IMR-90 (cell line): ENCODE results near the gene EFHC1. TPM values are rescaled to one million over a fixed set of nuclear protein-coding genes. Genes with fewer than 3 reads are reported as not detected.

Experiments
- ATAC-seq: fragments of 200-7000 bp; cut with Tn5 transposase; 2 replicates; pipeline ENCODE4 v1.9.1; 2020; ENCODE audit warnings: low read depth, mild to moderate bottlenecking, moderate library complexity
- BruUV-seq: library from RNA; stranded (reverse); fragments of 400-500 nt; replicated peaks from 2 replicates; lab custom pipeline; 2021; lab: Mats Ljungman, UMichigan
- CTCF ChIA-PET: fragments of 300-600 bp; formaldehyde crosslinking; extraction: SDS; loops from one replicate; lab custom pipeline; 2021; ENCODE audit warnings: antibody characterized with exemption; lab: Yijun Ruan, JAX
- POLR2A ChIA-PET: fragments of 300-600 bp; sonication (Branson Sonifier 250); formaldehyde crosslinking; loops from one replicate; lab custom pipeline; 2022; ENCODE audit warnings: antibody characterized with exemption; ENCODE audit not compliant: unreplicated experiment; lab: Charles Lee
- DNase-seq: peaks from one replicate; pipeline ENCODE4 v3.0.0; 2013
- H2AFZ ChIP-seq: replicated peaks from 2 replicates; pipeline ENCODE3; 2013; ENCODE audit warnings: low read length, mild to moderate bottlenecking; ENCODE audit not compliant: poor library complexity
- H2AK5ac ChIP-seq: 2 replicates; pipeline ENCODE4 v1.6.1; 2013; ENCODE audit warnings: low read depth, low read length, inconsistent platforms
- H2AK9ac ChIP-seq: replicated peaks from 2 replicates; pipeline ENCODE3; 2013; ENCODE audit warnings: mild to moderate bottlenecking, low read depth, low read length, moderate library complexity; ENCODE audit not compliant: poor library complexity
- H2BK120ac ChIP-seq: 2 replicates; pipeline ENCODE4 v1.6.1; 2013; ENCODE audit warnings: low read depth, low read length, inconsistent platforms
- H2BK15ac ChIP-seq: 3 replicates; pipeline ENCODE4 v1.6.1; 2013; ENCODE audit warnings: low read depth, low read length, inconsistent platforms
- H2BK20ac ChIP-seq: 2 replicates; pipeline ENCODE4 v1.6.1; 2013; ENCODE audit warnings: low read depth, mild to moderate bottlenecking, inconsistent platforms, low read length, moderate library complexity
- H2BK5ac ChIP-seq: 2 replicates; pipeline ENCODE4 v1.6.1; 2013; ENCODE audit warnings: mild to moderate bottlenecking, low read depth, low read length, inconsistent platforms; ENCODE audit not compliant: poor library complexity, severe bottlenecking
- H3K14ac ChIP-seq: replicated peaks from 2 replicates; pipeline ENCODE4 v1.6.1; 2013; ENCODE audit warnings: low read depth, low read length, inconsistent platforms
- H3K18ac ChIP-seq: 2 replicates; pipeline ENCODE4 v1.6.1; 2013; ENCODE audit warnings: low read depth, low read length, control low read depth
- H3K23ac ChIP-seq: 2 replicates; pipeline ENCODE4 v1.6.1; 2013; ENCODE audit warnings: low read depth, low read length, inconsistent platforms
- H3K27ac ChIP-seq: 2 replicates; pipeline ENCODE4 v1.5.1; 2013; ENCODE audit warnings: mild to moderate bottlenecking, control low read depth, low read length; ENCODE audit not compliant: insufficient read depth
- H3K27me3 ChIP-seq: 2 replicates; pipeline ENCODE4 v1.6.1; 2013; ENCODE audit warnings: low read length; ENCODE audit not compliant: control insufficient read depth, insufficient read depth
- H3K36me3 ChIP-seq: 2 replicates; pipeline ENCODE4 v1.6.1; 2013; ENCODE audit warnings: low read length, mixed read lengths; ENCODE audit not compliant: control insufficient read depth, insufficient read depth
- H3K4ac ChIP-seq: 2 replicates; pipeline ENCODE4 v1.6.1; 2013; ENCODE audit warnings: low read depth, low read length, inconsistent platforms
- H3K4me1 ChIP-seq: 2 replicates; pipeline ENCODE4 v1.6.1; 2013; ENCODE audit warnings: low read length, mixed read lengths; ENCODE audit not compliant: control insufficient read depth, insufficient read depth
- H3K4me2 ChIP-seq: 2 replicates; pipeline ENCODE4 v1.6.1; 2013; ENCODE audit warnings: low read depth, mild to moderate bottlenecking, control low read depth, low read length, moderate library complexity
- H3K4me3 ChIP-seq: 2 replicates; pipeline ENCODE4 v1.5.1; 2013; ENCODE audit warnings: low read depth, mild to moderate bottlenecking, control low read depth, low read length, moderate library complexity; ENCODE audit not compliant: insufficient read depth
- H3K56ac ChIP-seq: 2 replicates; pipeline ENCODE4 v1.6.1; 2013; ENCODE audit warnings: low read length, inconsistent platforms; ENCODE audit not compliant: insufficient read depth; ENCODE audit errors: extremely low read depth
- H3K79me1 ChIP-seq, 2 experiments: 2 replicates each; pipeline ENCODE4 v1.6.1; 2013; ENCODE audit warnings: low read length in 2 of 2, inconsistent platforms in 1 of 2, low read depth in 1 of 2
- H3K9ac ChIP-seq: 2 replicates; pipeline ENCODE4 v1.6.1; 2013; ENCODE audit warnings: low read depth, low read length, control low read depth
- H3K9me1 ChIP-seq: 2 replicates; pipeline ENCODE4 v1.6.1; 2013; ENCODE audit warnings: low read length, inconsistent platforms; ENCODE audit not compliant: insufficient read depth
- H3K9me3 ChIP-seq: 2 replicates; pipeline ENCODE4 v1.6.1; 2013; ENCODE audit warnings: low read length; ENCODE audit not compliant: control insufficient read depth, insufficient read depth
- H4K20me1 ChIP-seq: 2 replicates; pipeline ENCODE4 v1.6.1; 2013; ENCODE audit warnings: low read length, inconsistent platforms; ENCODE audit not compliant: insufficient read depth
- H4K5ac ChIP-seq: 2 replicates; pipeline ENCODE4 v1.6.1; 2013; ENCODE audit warnings: mild to moderate bottlenecking, low read depth, low read length, control low read depth
- H4K8ac ChIP-seq, 2 experiments: 2 replicates each; pipeline ENCODE4 v1.6.1; 2013; ENCODE audit warnings: low read depth in 2 of 2, low read length in 2 of 2, control low read depth in 1 of 2, inconsistent platforms in 1 of 2
- H4K91ac ChIP-seq: 2 replicates; pipeline ENCODE4 v1.6.1; 2013; ENCODE audit warnings: low read depth, low read length, inconsistent platforms; ENCODE audit not compliant: insufficient read depth
- BHLHE40 ChIP-seq: fragments of 150-350 bp; IDR thresholded peaks from 2 replicates; pipeline ENCODE4 v1.6.1; 2016; ENCODE audit warnings: mild to moderate bottlenecking, low read depth, low read length
- CEBPB ChIP-seq: IDR thresholded peaks from 2 replicates; pipeline ENCODE4 v1.6.1; 2012; ENCODE audit warnings: low read depth, low read length, improper control_type of control experiment
- FOS ChIP-seq: fragments of 150-350 bp; IDR thresholded peaks from 2 replicates; pipeline ENCODE4 v1.6.1; 2016; ENCODE audit warnings: low read depth, low read length
- MAFK ChIP-seq: IDR thresholded peaks from 2 replicates; pipeline ENCODE4 v1.6.1; 2012; ENCODE audit warnings: low read depth, low read length, improper control_type of control experiment
- MAZ ChIP-seq: IDR thresholded peaks from 2 replicates; pipeline ENCODE4 v1.6.1; 2012; ENCODE audit warnings: low read depth, mild to moderate bottlenecking, low read length, improper control_type of control experiment, moderate library complexity, borderline replicate concordance
- POLR2A ChIP-seq: IDR thresholded peaks from 2 replicates; pipeline ENCODE4 v1.6.1; 2012; ENCODE audit warnings: mild to moderate bottlenecking, low read depth, low read length
- RCOR1 ChIP-seq: IDR thresholded peaks from 2 replicates; pipeline ENCODE4 v1.6.1; 2012; ENCODE audit warnings: mild to moderate bottlenecking, low read length, improper control_type of control experiment; ENCODE audit not compliant: insufficient replicate concordance
- WGBS, 2 experiments: methylation state at CpG; one replicate each; pipeline versions ENCODE4 v1.1.5 to v1.1.7; 2013; ENCODE audit warnings: missing lambda C conversion rate in 2 of 2; ENCODE audit not compliant: insufficient read length in 1 of 2; ENCODE audit errors: extremely low coverage in 2 of 2; 5-methylcytosine and 5-hydroxymethylcytosine counted together
- dilution Hi-C: fragments of 300-500 bp; cut with HindIII; formaldehyde crosslinking; loops from one replicate; pipeline ENCODE4 v1.14.3; 2018; ENCODE audit warnings: low sequenced_read_pairs; ENCODE audit not compliant: unreplicated experiment
- in situ Hi-C: fragments of 300-500 bp; cut with MboI; formaldehyde crosslinking; loops from 3 replicates; pipeline ENCODE4 v1.14.3; 2019; ENCODE audit warnings: low sequenced_read_pairs, inconsistent platforms, mixed read lengths
- intact Hi-C: fragments of 100-400 bp; cut with micrococcal nuclease; formaldehyde crosslinking; loops from 2 replicates; pipeline ENCODE4 v1.10.0; 2022
- polyA plus RNA-seq, 3 experiments: library from polyadenylated mRNA; depleted of rRNA; stranded (reverse); fragments of >200 nt; gene quantifications; 2 replicates each; pipeline ENCODE4 v1.2.3, GENCODE V29; 2012; ENCODE audit warnings: low replicate concordance in 1 of 3
- total RNA-seq: library from RNA; depleted of rRNA; stranded (reverse); fragments of >200 nt; gene quantifications from 2 replicates; pipeline ENCODE4 v1.2.3, GENCODE V29; 2012

The EFHC1 gene
- total and polyA plus RNA-seq, 2 of the 4 experiments (the other 2 are of a cell fraction), result 14.0 to 23.0 TPM

- peak; percentile 82 for DNase-seq
- dilution Hi-C loops, result no loop called here
- BruUV-seq, result no TSS peak
Observed at GRCh38 chr6:52392944-52393343, 27.2 kb upstream of the EFHC1 start.

More at GRCh38 chr6:52392944-52393343, 27.2 kb upstream of the EFHC1 start:
- Histone ChIP-seq H3K4me1 (peaks cover 5% of the 10 kb centered on the region), H2BK5ac (no peak overlapping the region), H3K27ac (no peak overlapping the region), H4K5ac (no peak overlapping the region), H4K91ac (no peak overlapping the region), H4K8ac (no peak overlapping the region), H3K9me1 (peaks cover 8% of the 10 kb centered on the region; the same call in 1 of the 2 replicates), H3K4me2 (no peak overlapping the region), H3K79me1 (no peaks in the 10 kb centered on the region; a peak in 1 of 4 replicates), H3K36me3 (no peaks in the 10 kb centered on the region), H4K20me1 (no peaks in the 10 kb centered on the region), H2AFZ (no peak overlapping the region), H2BK15ac (no peak overlapping the region), H3K9ac (no peak overlapping the region), H3K18ac (no peak overlapping the region), H2BK20ac (no peak overlapping the region), H3K56ac (no peak overlapping the region), H3K23ac (no peak overlapping the region), H2AK5ac (no peak overlapping the region), H3K4me3 (no peak overlapping the region), H2AK9ac (no peak overlapping the region), H2BK120ac (no peak overlapping the region), H3K27me3 (no peaks in the 10 kb centered on the region), H3K9me3 (no peaks in the 10 kb centered on the region), H3K4ac (no peak overlapping the region), H3K14ac (no peak overlapping the region)
- intact Hi-C loops, result no loop called here
- ChIA-PET CTCF (no interaction called here), POLR2A (no interaction called here)
- in situ Hi-C loops, result loop anchor here (10.0 kb wide), 1 partner anchor 228 kb away; no protein-coding TSS in a partner anchor
- no CpG with 5 or more reads among the region's 1 CpG for WGBS, 2 experiments
- no peak for TF ChIP-seq POLR2A
- no peak for TF ChIP-seq MAZ
- TF ChIP-seq BHLHE40, result 0 out of 2 replicates have a peak, but pooled peaks have one; percentile 9
- 0 out of 2 replicates have a peak, but pooled peaks have one; percentile 21 for TF ChIP-seq FOS
- peak; percentile 95 for TF ChIP-seq RCOR1
- peak; percentile 56 for TF ChIP-seq CEBPB
- 0 out of 2 replicates have a peak, but pooled peaks have one; percentile 10 for TF ChIP-seq MAFK
- ATAC-seq, result peak; percentile 76
